A549 (cell line): ENCODE results near the gene LRRD1. TPM values are rescaled to one million over a fixed set of nuclear protein-coding genes. Genes with fewer than 3 reads are reported as not detected.

ENCODE experiments used
- ATAC-seq, 2 experiments: fragments of 200-7000 bp in 1 of 2; fragments of >200 bp in 1 of 2; cut with Nextera tagmentation in 1 of 2; cut with Tn5 transposase in 1 of 2; 3 replicates each; pipeline versions ENCODE4 v1.8.0 to v1.9.1; 2018 to 2020; ENCODE audit warnings: mild to moderate bottlenecking in 1 of 2, moderate library complexity in 1 of 2
- CTCF ChIA-PET: fragments of 300-600 bp; sonication (Branson Sonifier 250); formaldehyde crosslinking; extraction: SDS; loops from one replicate; lab custom pipeline; 2021; ENCODE audit warnings: antibody characterized with exemption, inconsistent platforms; lab: Yijun Ruan, JAX
- POLR2A ChIA-PET: fragments of 350-600 bp; formaldehyde crosslinking; extraction: SDS; loops from one replicate; lab custom pipeline; 2021; ENCODE audit warnings: antibody characterized with exemption, inconsistent platforms; lab: Yijun Ruan, JAX
- DNase-seq, 2 experiments: peaks; one replicate each; pipeline versions ENCODE4 v3.0.0 to v3.0.0-alpha.2; 2011 to 2016; ENCODE audit warnings: low read depth in 1 of 2, low spot score in 1 of 2
- FAIRE-seq: peaks from 2 replicates; lab custom pipeline; 2011; peaks lifted over from hg19 to GRCh38; lab: Jason Lieb, UNC
- H3K27ac ChIP-seq, 2 experiments: fragments of >200 bp; sonication (Bioruptor Twin); formaldehyde crosslinking; 3 replicates each; pipeline ENCODE4 v1.5.1; 2016 to 2017
- H3K4me1 ChIP-seq: fragments of >200 bp; sonication (Bioruptor Twin); formaldehyde crosslinking; 3 replicates; pipeline ENCODE4 v1.6.1; 2016
- H3K4me2 ChIP-seq: fragments of >200 bp; sonication (Bioruptor Twin); formaldehyde crosslinking; 3 replicates; pipeline ENCODE4 v1.6.1; 2016
- H3K4me3 ChIP-seq: fragments of >200 bp; sonication (Bioruptor Twin); formaldehyde crosslinking; 3 replicates; pipeline ENCODE4 v1.5.1; 2016
- H3K9me3 ChIP-seq: fragments of >200 bp; sonication (Bioruptor Twin); formaldehyde crosslinking; 3 replicates; pipeline ENCODE4 v1.6.1; 2016
- BHLHE40 ChIP-seq: IDR thresholded peaks from 2 replicates; pipeline ENCODE4 v1.6.1; 2012; ENCODE audit warnings: low read depth, low read length, inconsistent platforms
- CHD4 ChIP-seq: fragments of 200-600 bp; sonication (generic); IDR thresholded peaks from 2 replicates; pipeline ENCODE4 v1.6.1; 2016; ENCODE audit warnings: antibody characterized with exemption, mild to moderate bottlenecking, borderline replicate concordance
- CTCF ChIP-seq: fragments of >200 bp; sonication (Bioruptor Twin); formaldehyde crosslinking; IDR thresholded peaks from 3 replicates; pipeline ENCODE4 v1.5.1; 2016
- ELK1 ChIP-seq: fragments of 150-350 bp; IDR thresholded peaks from 2 replicates; pipeline ENCODE4 v1.6.1; 2014; ENCODE audit warnings: low read depth, mild to moderate bottlenecking, low read length
- HDAC2 ChIP-seq: fragments of 200-600 bp; sonication (generic); IDR thresholded peaks from 2 replicates; pipeline ENCODE4 v1.6.1; 2016
- HMGXB4 ChIP-seq: fragments of 250-450 bp; sonication (Bioruptor Pico); IDR thresholded peaks from 2 replicates; pipeline ENCODE4 v1.5.0; 2021; ENCODE audit warnings: mild to moderate bottlenecking, moderate library complexity, borderline replicate concordance
- HOXB13 ChIP-seq: fragments of 250-450 bp; sonication (Bioruptor Pico); IDR thresholded peaks from 2 replicates; pipeline ENCODE4 v1.5.0; 2020; ENCODE audit warnings: low read depth, mild to moderate bottlenecking, moderate library complexity
- HOXB5 ChIP-seq: fragments of 250-450 bp; sonication (Bioruptor Pico); IDR thresholded peaks from 2 replicates; pipeline ENCODE4 v1.5.0; 2020; ENCODE audit warnings: mild to moderate bottlenecking, moderate library complexity
- JUN ChIP-seq, 2 experiments: fragments of >200 bp; sonication (Bioruptor Twin); formaldehyde crosslinking; IDR thresholded peaks; 2 replicates in 1 of 2; 3 replicates in 1 of 2; pipeline ENCODE4 v1.6.1; 2016 to 2017
- JUNB ChIP-seq: fragments of >200 bp; sonication (Bioruptor Twin); formaldehyde crosslinking; IDR thresholded peaks from 2 replicates; pipeline ENCODE4 v1.6.1; 2016
- KDM5A ChIP-seq: fragments of 200-600 bp; sonication (generic); IDR thresholded peaks from 2 replicates; pipeline ENCODE4 v1.6.1; 2016; ENCODE audit warnings: antibody characterized with exemption, mild to moderate bottlenecking
- MAFK ChIP-seq: fragments of 450-650 bp; IDR thresholded peaks from 2 replicates; pipeline ENCODE4 v1.6.1; 2014; ENCODE audit not compliant: partially characterized antibody
- MAZ ChIP-seq: fragments of 150-350 bp; IDR thresholded peaks from 2 replicates; pipeline ENCODE4 v1.6.1; 2014; ENCODE audit warnings: antibody characterized with exemption, low read depth, low read length, borderline replicate concordance
- NPAS2 ChIP-seq: fragments of 250-450 bp; sonication (Bioruptor Pico); IDR thresholded peaks from 2 replicates; pipeline ENCODE4 v1.8.0; 2022; ENCODE audit warnings: mild to moderate bottlenecking, moderate library complexity, borderline replicate concordance
- PHF8 ChIP-seq: fragments of 200-600 bp; sonication (generic); IDR thresholded peaks from 2 replicates; pipeline ENCODE4 v1.6.1; 2016; ENCODE audit warnings: low read depth, mild to moderate bottlenecking, antibody characterized with exemption, moderate library complexity, borderline replicate concordance
- RARB ChIP-seq: fragments of 250-450 bp; sonication (Bioruptor Pico); IDR thresholded peaks from 2 replicates; pipeline ENCODE4 v1.8.0; 2021; ENCODE audit warnings: mild to moderate bottlenecking, moderate library complexity
- RCOR1 ChIP-seq: fragments of 150-350 bp; IDR thresholded peaks from 2 replicates; pipeline ENCODE4 v1.6.1; 2014; ENCODE audit warnings: antibody characterized with exemption, low read length, low read depth
- REST ChIP-seq: fragments of 200-600 bp; sonication (generic); IDR thresholded peaks from 2 replicates; pipeline ENCODE4 v1.6.1; 2016; ENCODE audit warnings: antibody characterized with exemption, mild to moderate bottlenecking, moderate library complexity
- TP53 ChIP-seq: fragments of 250-450 bp; sonication (Bioruptor Pico); IDR thresholded peaks from 2 replicates; pipeline ENCODE4 v1.5.0; 2021; ENCODE audit warnings: mild to moderate bottlenecking, moderate library complexity
- ZFP36 ChIP-seq: fragments of 450-650 bp; IDR thresholded peaks from 2 replicates; pipeline ENCODE4 v1.6.1; 2014; ENCODE audit warnings: borderline replicate concordance; ENCODE audit not compliant: partially characterized antibody
- WGBS: methylation state at CpG from one replicate; pipeline ENCODE4 v1.1.6; 2017; ENCODE audit errors: missing lambda C conversion rate; 5-methylcytosine and 5-hydroxymethylcytosine counted together
- polyA plus RNA-seq, 4 experiments: library from polyadenylated mRNA; depleted of rRNA in 3 of 4; stranded (reverse); fragments of >200 nt; fragmentation: RNase III in 1 of 4; extraction: RNeasy Plus Mini Kit Qiagen cat#74134 plus additional on column Dnase treatment in 1 of 4; gene quantifications; 2 replicates in 3 of 4; 3 replicates in 1 of 4; pipeline ENCODE4 v1.2.3, GENCODE V29; 2011 to 2017
- small RNA-seq, 6 experiments: library from RNA; depleted of rRNA; stranded (forward); fragments of <200 nt; gene quantifications; one replicate each; pipeline ENCODE3, GENCODE V24; 2012

LRRD1 gene
- polyA plus RNA-seq, 2 of the 4 experiments (the other 2 are of a cell fraction) = not detected

DNA sequence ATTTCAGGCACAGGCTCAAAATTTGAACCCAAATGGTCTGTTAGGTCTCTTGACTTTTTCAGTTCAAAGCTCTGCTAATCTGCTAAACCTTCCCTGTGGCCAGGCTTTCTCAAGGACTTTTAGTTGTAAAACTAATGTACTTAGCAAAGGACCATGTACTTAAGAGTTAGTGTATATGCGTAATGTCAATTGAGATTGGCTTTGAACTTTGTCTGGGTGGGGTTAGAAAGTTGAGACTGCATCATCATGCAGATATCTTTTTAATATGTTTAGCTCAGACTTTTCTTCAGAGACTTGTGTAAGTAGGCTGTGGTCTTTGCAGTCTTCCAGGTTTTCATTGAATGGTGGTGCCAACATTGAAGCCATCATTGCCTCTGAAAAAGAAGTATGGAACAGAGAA is 78.4 kb downstream of the LRRD1 start:
- 100% methylated on average over 1 of the region's 1 CpG for WGBS
- no peak overlapping the region for H3K4me3 ChIP-seq
- ATAC-seq (no peak), DNase-seq (no peak), FAIRE-seq (no peak)
- H3K4me2 ChIP-seq = no peak overlapping the region
- TF ChIP-seq TP53 (CRISPR knock-in tag) = no peak
- TF ChIP-seq MAZ = no peak
- TF ChIP-seq NPAS2 (CRISPR knock-in tag) = no peak
- TF ChIP-seq ZFP36 = no peak
- no peak for TF ChIP-seq JUNB
- no peaks in the 10 kb centered on the region for H3K9me3 ChIP-seq
- no peaks in the 10 kb centered on the region for H3K4me1 ChIP-seq
- H3K27ac ChIP-seq = no peak overlapping the region
- ChIA-PET POLR2A (no interaction called here), CTCF (interaction anchor here (1.0 to 1.1 kb wide), 2 partner anchors 16 to 33 kb away, joined by 3 read pairs; no protein-coding TSS in a partner anchor)

DNA sequence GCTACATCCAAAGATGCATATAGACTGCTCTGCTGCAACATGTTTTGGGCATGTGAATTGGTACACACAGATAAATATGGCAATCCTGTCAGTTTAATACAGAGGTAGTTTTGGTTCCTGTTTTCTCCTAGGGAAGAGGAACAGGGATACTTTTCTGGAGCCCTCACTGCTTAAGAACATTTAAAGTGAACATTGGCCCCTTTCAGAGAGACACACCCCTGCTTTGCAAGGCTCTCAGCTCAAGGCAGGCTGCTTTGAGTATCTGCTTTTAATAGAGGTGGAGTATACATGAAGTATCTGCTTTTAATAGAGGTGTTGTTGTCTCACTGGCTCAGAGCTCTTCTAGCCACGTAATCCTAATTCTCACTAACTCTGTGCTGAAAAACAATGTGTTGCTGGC is 83.6 kb downstream of the LRRD1 start:
- Histone ChIP-seq H3K4me1 (no peaks in the 10 kb centered on the region), H3K4me3 (no peak overlapping the region), H3K9me3 (no peaks in the 10 kb centered on the region), H3K27ac (no peak overlapping the region), H3K4me2 (no peak overlapping the region)
- POLR2A ChIA-PET = no interaction called here
- no peak for FAIRE-seq
- CTCF ChIA-PET = no interaction called here
- TF ChIP-seq RARB (no peak), CTCF (no peak), KDM5A (no peak), CHD4 (no peak), JUN (IDR thresholded peaks at IDR 0.05) (no peak), HDAC2 (no peak), HOXB5 (CRISPR knock-in tag) (no peak), HMGXB4 (no peak), HOXB13 (CRISPR knock-in tag) (no peak), MAFK (no peak), BHLHE40 (no peak), ELK1 (no peak), RCOR1 (no peak), PHF8 (no peak), REST (no peak)
- no peak for ATAC-seq
- no peak for DNase-seq
- WGBS = 89% methylated on average over 1 of the region's 1 CpG

Small RNA genes within 50 kb of the gene (small RNA-seq; reads per million reads assigned to genes)
- gene MIR1285-1 (0 to 0.35 (median 0) reads per million in 6 experiments), gene RF00019 (0 reads per million in 6 experiments)

Other genes with a start within 250 kb of the LRRD1 start
- 23.0 and 32.3 TPM in 2 replicates for gene AKAP9, start 238.3 kb downstream of the LRRD1 start, polyA plus RNA-seq (2011; rRNA removed)
- gene AKAP9, start 238.3 kb downstream of the LRRD1 start, polyA plus RNA-seq (2017; fragmentation: RNase III; extraction: RNeasy Plus Mini Kit Qiagen cat#74134 plus additional on column Dnase treatment) = 11.7 to 12.8 TPM (median 11.7 TPM) in 3 replicates
- 12.6 and 18.1 TPM in 2 replicates for gene CYP51A1, start 44.7 kb downstream of the LRRD1 start, polyA plus RNA-seq (2011; rRNA removed)
- 39.5 to 57.3 TPM (median 51.8 TPM) in 3 replicates for gene CYP51A1, start 44.7 kb downstream of the LRRD1 start, polyA plus RNA-seq (2017; fragmentation: RNase III; extraction: RNeasy Plus Mini Kit Qiagen cat#74134 plus additional on column Dnase treatment)
- gene KRIT1, start 66.8 kb upstream of the LRRD1 start, polyA plus RNA-seq (2011; rRNA removed) = 60.6 and 64.6 TPM in 2 replicates
- 30.8 to 34.3 TPM (median 33.2 TPM) in 3 replicates for gene KRIT1, start 66.8 kb upstream of the LRRD1 start, polyA plus RNA-seq (2017; fragmentation: RNase III; extraction: RNeasy Plus Mini Kit Qiagen cat#74134 plus additional on column Dnase treatment)
- 51.5 and 59.5 TPM in 2 replicates for gene ANKIB1, start 66.8 kb upstream of the LRRD1 start, polyA plus RNA-seq (2011; rRNA removed)
- 20.7 to 21.4 TPM (median 20.9 TPM) in 3 replicates for gene ANKIB1, start 66.8 kb upstream of the LRRD1 start, polyA plus RNA-seq (2017; fragmentation: RNase III; extraction: RNeasy Plus Mini Kit Qiagen cat#74134 plus additional on column Dnase treatment)